Mucosa of stomach (tissue), 1 donor: ENCODE results near the gene KIRREL3.

ENCODE experiments used
- H3K27me3 ChIP-seq: one replicate; pipeline ENCODE4 v1.7.0; 2013; ENCODE audit warnings: mild to moderate bottlenecking, low read length; ENCODE audit not compliant: control insufficient read depth, insufficient read depth
- H3K36me3 ChIP-seq: one replicate; pipeline ENCODE4 v1.7.0; 2013; ENCODE audit warnings: low read length; ENCODE audit not compliant: control insufficient read depth, insufficient read depth
- H3K4me1 ChIP-seq: one replicate; pipeline ENCODE4 v1.7.0; 2013; ENCODE audit warnings: mild to moderate bottlenecking, low read length; ENCODE audit not compliant: control insufficient read depth, insufficient read depth
- H3K4me3 ChIP-seq: one replicate; pipeline ENCODE4 v1.7.0; 2013; ENCODE audit warnings: low read length
- H3K9ac ChIP-seq: one replicate; pipeline ENCODE4 v1.7.0; 2013; ENCODE audit warnings: mild to moderate bottlenecking, low read length, moderate library complexity
- H3K9me3 ChIP-seq: one replicate; pipeline ENCODE4 v1.7.0; 2013; ENCODE audit warnings: mild to moderate bottlenecking, low read length, moderate library complexity; ENCODE audit not compliant: control insufficient read depth
- donor health status: Pancreatic carcinoma.

Gene KIRREL3

GRCh38 chr11:126809514-126810289, 190.9 kb downstream of the KIRREL3 start:
- H3K9ac ChIP-seq = no peak overlapping the region
- H3K4me1 ChIP-seq = peaks cover 3% of the 10 kb centered on the region
- no peaks in the 10 kb centered on the region for H3K9me3 ChIP-seq
- H3K27me3 ChIP-seq = no peaks in the 10 kb centered on the region
- no peak overlapping the region for H3K4me3 ChIP-seq
- H3K36me3 ChIP-seq = no peaks in the 10 kb centered on the region

DNA sequence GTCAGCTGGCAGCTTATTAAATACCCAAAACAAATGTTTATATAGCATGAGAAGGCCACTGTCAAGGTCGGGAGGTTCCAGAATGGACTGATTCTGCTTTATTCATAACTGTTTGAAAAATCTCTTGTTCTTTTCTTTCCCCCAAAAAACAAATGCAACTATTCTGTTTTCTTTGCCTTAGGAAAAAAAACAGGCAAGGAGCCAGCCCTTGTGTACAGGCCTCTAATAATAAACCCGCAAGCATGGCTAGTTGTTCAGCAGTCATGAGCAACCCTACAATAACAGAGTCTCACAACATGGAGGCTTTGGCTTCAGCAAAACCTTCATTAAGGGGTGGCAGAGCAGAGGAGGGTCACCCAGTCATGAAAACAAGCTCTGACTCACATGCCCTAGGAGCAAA, 191.7 kb downstream of the KIRREL3 start:
- H3K9me3 ChIP-seq = no peaks in the 10 kb centered on the region
- H3K27me3 ChIP-seq = no peaks in the 10 kb centered on the region
- no peaks in the 10 kb centered on the region for H3K36me3 ChIP-seq
- no peak overlapping the region for H3K4me3 ChIP-seq
- H3K9ac ChIP-seq = no peak overlapping the region
- H3K4me1 ChIP-seq = peaks cover 5% of the 10 kb centered on the region

DNA sequence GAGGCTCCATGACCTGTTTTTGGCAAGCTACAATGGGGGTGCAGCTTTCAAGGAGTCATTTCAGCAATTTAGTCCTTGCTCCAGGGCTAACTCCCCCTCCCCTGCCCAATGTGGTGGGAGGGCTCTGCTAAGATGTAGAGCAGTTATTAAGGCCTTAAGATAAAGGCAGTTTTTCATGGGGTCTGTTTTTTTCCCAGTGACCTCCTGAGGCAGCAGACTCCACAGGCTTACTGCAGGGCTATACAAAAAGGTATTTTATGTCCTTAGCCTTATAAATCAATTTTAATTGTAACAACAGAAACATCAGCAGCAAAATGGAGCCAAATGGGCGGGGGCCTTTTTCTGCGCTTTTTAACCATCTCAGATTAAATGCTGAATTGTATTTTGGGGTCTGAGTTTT, 192.3 kb downstream of the KIRREL3 start:
- Histone ChIP-seq H3K4me3 (no peak overlapping the region), H3K9me3 (no peaks in the 10 kb centered on the region), H3K4me1 (peaks cover 5% of the 10 kb centered on the region), H3K9ac (no peak overlapping the region), H3K36me3 (no peaks in the 10 kb centered on the region), H3K27me3 (no peaks in the 10 kb centered on the region)

DNA sequence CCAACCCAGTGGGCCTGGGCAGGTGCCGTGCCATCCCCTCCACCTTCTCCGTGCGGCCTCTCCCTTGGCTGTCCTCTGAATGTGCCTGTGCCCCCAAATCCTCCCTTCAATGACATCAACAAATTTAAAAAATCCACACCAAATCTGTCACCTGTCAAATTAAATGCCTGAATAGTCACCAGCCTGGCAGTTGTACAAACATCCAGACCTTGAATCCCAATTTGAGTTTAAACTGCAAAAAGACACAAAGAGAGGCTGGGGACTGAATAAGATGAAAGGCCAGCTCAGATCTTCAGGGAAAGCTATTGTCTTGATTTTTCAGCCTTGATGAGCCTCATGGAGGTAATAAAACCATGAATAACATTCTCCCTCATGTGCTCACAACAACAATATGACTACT, 194.7 kb downstream of the KIRREL3 start:
- Histone ChIP-seq H3K9ac (no peak overlapping the region), H3K27me3 (no peaks in the 10 kb centered on the region), H3K4me1 (peaks cover 5% of the 10 kb centered on the region), H3K4me3 (no peak overlapping the region), H3K36me3 (no peaks in the 10 kb centered on the region), H3K9me3 (no peaks in the 10 kb centered on the region)

DNA sequence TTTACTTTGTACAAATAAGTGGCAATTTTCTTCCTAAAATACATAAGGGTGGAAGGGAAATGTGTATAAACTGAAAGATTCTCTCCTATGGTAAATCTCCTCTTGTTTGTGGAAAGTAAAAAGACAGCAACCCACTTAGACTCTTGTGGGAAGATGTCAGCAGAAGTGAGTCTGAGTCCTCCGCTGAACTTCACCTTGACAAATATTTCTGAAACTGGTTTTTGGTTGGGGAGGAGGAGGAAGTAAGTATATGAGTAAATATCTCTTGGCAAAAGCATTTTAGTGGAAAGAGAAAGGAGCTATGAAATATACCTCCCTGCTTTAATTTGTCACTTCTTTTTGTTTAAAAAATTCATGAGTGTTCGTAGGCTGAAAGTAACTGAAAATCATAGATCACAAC, 196.2 kb downstream of the KIRREL3 start:
- Histone ChIP-seq H3K4me1 (peaks cover 5% of the 10 kb centered on the region), H3K36me3 (no peaks in the 10 kb centered on the region), H3K27me3 (no peaks in the 10 kb centered on the region), H3K4me3 (no peak overlapping the region), H3K9me3 (no peaks in the 10 kb centered on the region), H3K9ac (no peak overlapping the region)

DNA sequence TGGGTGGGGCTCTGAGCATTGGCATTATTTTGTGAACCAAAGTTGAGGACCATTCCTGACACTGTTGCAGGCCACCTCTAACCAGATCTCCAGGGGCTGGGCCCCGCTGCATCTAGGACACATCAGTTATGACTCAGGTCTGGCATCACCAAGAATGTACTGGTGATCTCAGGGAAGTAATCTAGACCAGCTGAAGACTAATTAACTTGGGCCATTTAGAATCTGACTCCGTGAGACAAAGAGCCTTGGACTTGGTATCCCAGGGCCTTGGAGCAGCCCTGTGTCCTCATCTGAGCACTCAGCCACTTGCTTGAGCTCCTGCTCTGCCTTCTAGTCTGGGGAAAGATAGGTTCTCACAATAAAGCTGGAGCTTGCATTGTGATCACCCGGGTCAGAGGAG, 200.6 kb downstream of the KIRREL3 start:
- H3K9ac ChIP-seq = no peak overlapping the region
- no peaks in the 10 kb centered on the region for H3K9me3 ChIP-seq
- no peaks in the 10 kb centered on the region for H3K36me3 ChIP-seq
- H3K4me3 ChIP-seq = no peak overlapping the region
- H3K4me1 ChIP-seq = peaks cover 5% of the 10 kb centered on the region
- H3K27me3 ChIP-seq = no peaks in the 10 kb centered on the region

- Histone ChIP-seq H3K9ac (no peak overlapping the region), H3K27me3 (no peaks in the 10 kb centered on the region), H3K9me3 (no peaks in the 10 kb centered on the region), H3K4me1 (no peaks in the 10 kb centered on the region), H3K36me3 (no peaks in the 10 kb centered on the region), H3K4me3 (no peak overlapping the region)
Observed at GRCh38 chr11:126797457-126798169, 203.0 kb downstream of the KIRREL3 start.

DNA sequence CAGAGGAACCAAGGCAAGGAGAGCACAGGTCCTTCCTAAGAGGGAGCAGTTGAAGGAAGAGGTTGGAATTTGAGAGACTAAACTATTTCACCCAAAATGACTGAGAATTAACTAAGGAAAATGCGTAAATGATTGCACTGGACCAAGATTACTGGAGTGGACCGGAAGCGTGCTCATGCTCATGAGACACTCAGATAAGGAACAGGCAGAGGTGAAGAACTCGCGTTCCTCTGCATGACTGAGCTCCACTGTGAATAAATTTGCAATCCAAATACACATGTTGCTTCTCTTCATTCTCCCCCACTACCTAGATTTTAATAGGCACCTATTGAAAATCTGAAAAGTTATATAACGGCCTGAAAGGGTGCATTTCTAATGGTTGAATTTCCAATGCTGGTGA, 207.0 kb downstream of the KIRREL3 start:
- Histone ChIP-seq H3K27me3 (no peaks in the 10 kb centered on the region), H3K9ac (no peak overlapping the region), H3K9me3 (no peaks in the 10 kb centered on the region), H3K4me1 (no peaks in the 10 kb centered on the region), H3K36me3 (no peaks in the 10 kb centered on the region), H3K4me3 (no peak overlapping the region)

DNA sequence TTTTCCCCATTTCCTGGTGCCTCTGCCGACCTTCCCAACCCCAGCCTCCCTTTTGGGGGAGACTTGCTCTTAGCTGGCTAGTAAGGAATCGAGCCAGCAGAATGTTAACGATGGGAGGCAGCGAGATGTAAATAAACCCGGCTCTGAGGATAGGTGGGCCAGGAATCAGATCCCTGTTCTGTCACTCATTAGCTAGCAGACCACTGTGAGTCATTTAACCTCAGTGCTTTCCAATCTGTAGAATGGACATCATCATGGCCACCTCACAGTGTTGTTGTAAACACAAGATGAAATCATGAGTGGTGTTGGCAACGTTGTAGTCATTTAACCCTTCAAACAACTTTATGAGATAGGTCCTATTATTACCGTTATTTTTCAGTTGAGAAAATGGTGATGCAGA, 208.6 kb downstream of the KIRREL3 start:
- Histone ChIP-seq H3K4me3 (no peak overlapping the region), H3K9ac (no peak overlapping the region)

GRCh38 chr11:126791446-126791845, 209.1 kb downstream of the KIRREL3 start:
- Histone ChIP-seq H3K4me1 (no peaks in the 10 kb centered on the region), H3K9me3 (no peaks in the 10 kb centered on the region), H3K27me3 (peaks cover 4% of the 10 kb centered on the region), H3K36me3 (no peaks in the 10 kb centered on the region), H3K9ac (no peak overlapping the region), H3K4me3 (no peak overlapping the region)

More for the DNA sequence above, 208.6 kb downstream of the KIRREL3 start:
- Histone ChIP-seq H3K4me1 (no peaks in the 10 kb centered on the region), H3K27me3 (no peaks in the 10 kb centered on the region), H3K9me3 (no peaks in the 10 kb centered on the region), H3K36me3 (no peaks in the 10 kb centered on the region)

GRCh38 chr11:126790550-126791081, 210.0 kb downstream of the KIRREL3 start:
- H3K9me3 ChIP-seq = no peaks in the 10 kb centered on the region
- no peak overlapping the region for H3K4me3 ChIP-seq
- H3K4me1 ChIP-seq = no peaks in the 10 kb centered on the region
- H3K27me3 ChIP-seq = peaks cover 5% of the 10 kb centered on the region
- no peaks in the 10 kb centered on the region for H3K36me3 ChIP-seq
- H3K9ac ChIP-seq = no peak overlapping the region

GRCh38 chr11:126782810-126783209, 217.8 kb downstream of the KIRREL3 start:
- Histone ChIP-seq H3K9me3 (no peaks in the 10 kb centered on the region), H3K4me3 (no peak overlapping the region), H3K36me3 (no peaks in the 10 kb centered on the region), H3K9ac (no peak overlapping the region), H3K4me1 (no peaks in the 10 kb centered on the region), H3K27me3 (peaks cover 15% of the 10 kb centered on the region)
